Measurements from ENCODE around the gene SERPINB8.
"Not testable (repeated sequence)": the region's sequence is repeated elsewhere in the genome, so short reads cannot be mapped to it uniquely, and the experiment has no call there.

Gene SERPINB8, protein sequence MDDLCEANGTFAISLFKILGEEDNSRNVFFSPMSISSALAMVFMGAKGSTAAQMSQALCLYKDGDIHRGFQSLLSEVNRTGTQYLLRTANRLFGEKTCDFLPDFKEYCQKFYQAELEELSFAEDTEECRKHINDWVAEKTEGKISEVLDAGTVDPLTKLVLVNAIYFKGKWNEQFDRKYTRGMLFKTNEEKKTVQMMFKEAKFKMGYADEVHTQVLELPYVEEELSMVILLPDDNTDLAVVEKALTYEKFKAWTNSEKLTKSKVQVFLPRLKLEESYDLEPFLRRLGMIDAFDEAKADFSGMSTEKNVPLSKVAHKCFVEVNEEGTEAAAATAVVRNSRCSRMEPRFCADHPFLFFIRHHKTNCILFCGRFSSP

DNA sequence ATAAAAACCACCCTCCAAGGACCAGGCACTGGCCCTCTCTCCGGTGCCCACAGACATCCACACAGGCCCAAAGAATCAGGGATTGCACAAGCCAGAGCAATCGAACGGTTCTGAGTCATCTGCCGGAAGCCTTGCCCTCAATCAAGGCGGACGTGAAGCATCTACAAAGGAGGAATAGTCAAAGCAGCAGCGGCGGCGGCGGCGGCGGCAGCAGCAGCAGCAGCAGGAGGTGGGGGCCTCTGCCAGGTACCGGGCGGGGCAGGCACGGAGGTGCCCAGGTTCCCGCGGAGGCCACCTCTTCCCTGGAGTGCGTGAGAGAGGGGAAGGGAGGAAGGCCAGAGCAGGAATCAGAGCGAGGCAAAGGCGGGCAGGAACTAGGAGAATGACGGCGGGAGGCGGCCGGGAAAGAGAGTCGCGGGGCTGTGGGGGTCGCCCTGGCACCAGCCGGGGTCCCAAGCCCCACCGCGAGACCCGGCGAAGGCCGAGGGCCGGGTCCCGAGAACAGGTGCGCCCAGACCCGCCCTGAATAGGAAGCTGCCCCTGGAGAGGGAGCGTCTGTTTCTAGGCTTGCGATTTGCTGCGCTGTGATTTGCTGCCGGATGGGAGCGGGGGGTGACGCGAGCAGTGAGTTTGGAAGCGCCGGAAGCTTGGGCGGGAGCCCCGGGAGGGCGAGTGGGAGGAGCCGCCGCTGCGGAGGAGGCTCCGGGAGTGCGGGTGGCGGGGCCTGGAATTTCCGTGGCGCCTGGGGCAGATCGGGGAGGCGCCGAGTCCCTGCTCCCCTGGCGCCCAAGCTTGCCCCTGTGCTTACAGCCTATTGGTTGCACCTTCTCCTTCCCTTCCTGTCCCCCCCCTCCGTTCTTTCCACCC is at the start of gene SERPINB8:
Gene SERPINB8 (plus strand): TSS at position 140 of the 867 bp plus-strand sequence. CDS start 8,228 bp downstream, outside the sequence.
- peak; percentile 92 for DNase-seq (ENCODE audit: low spot score)

DNA sequence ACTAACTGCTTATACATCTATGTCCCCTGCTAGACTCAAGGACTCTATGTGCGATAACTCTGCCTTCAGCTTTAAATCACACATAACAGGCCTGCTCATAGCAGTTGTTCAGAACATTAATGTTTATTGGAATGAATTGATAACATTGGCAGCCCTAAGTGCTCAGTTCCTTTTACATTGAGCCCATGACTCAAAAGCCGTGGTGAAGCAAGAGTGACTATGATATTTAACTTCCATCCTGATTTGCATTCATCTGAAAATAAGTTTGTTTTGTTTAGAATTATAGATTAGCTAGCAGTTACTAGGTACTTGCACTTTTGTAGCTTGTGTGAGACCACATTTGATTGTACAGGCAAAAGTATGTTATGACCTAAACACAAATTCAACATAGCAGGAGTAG is 47.8 kb upstream of the SERPINB8 start:
- DNase-seq (ENCODE audit: low spot score): no peak

DNA sequence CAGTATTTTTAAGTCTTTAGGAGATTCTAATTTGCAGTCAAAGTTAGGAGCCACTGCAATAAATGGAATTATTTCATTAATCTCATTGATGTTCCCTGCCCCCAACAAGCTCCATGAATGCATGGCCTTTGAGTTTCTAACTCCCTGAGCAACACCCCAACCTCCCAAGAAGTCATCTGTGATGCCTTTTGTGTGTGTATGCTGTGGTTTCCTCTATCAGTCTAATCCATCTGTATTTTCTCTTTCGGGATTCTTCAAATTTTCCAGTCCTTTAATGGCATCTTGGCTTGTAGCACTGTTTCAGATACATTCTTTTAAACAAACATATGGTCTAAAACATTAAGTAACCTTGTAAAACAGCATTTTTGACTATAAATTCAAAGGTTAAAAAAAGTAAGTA is 45.3 kb upstream of the SERPINB8 start:
- DNase-seq (ENCODE audit: low spot score): no peak

DNA sequence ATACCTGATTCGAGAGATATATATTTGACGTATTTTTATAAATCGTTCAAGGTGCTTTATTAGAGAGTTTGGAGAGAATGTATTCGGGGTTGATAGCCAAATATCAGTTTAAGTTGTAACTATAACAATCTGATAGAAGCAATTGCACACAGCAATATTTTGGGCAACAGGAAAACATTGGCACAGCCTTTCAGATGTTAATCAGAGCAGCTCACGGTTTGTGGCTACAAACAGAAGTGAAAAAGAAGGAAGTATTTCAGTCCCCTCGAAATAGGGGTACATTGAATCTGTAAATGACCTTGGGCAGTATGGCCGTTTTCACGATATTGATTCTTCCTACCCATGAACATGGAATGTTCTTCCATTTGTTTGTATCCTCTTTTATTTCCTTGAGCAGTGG is 41.5 kb upstream of the SERPINB8 start:
- DNase-seq (ENCODE audit: low spot score): no peak

DNA sequence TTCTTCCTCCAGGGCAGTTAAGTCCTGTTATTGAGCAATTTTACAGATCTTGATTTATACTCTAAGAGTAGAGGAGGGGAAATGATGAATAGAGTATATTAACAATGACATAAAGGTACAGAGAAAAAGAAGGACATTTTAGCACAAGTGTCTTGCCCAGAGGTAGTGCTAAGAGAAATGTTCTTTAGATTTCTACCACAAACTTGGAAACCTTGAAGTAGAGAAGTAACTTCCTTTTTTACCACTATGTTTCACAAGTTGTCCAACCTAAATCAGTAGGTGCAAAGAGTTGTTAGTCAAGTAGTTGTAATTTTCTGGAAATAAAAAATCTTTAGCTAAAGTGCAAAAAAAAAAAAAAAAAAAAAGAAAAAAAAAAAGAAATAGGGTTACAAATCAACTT is 40.5 kb upstream of the SERPINB8 start:
- not testable (repeated sequence) for DNase-seq (ENCODE audit: low spot score)

DNA sequence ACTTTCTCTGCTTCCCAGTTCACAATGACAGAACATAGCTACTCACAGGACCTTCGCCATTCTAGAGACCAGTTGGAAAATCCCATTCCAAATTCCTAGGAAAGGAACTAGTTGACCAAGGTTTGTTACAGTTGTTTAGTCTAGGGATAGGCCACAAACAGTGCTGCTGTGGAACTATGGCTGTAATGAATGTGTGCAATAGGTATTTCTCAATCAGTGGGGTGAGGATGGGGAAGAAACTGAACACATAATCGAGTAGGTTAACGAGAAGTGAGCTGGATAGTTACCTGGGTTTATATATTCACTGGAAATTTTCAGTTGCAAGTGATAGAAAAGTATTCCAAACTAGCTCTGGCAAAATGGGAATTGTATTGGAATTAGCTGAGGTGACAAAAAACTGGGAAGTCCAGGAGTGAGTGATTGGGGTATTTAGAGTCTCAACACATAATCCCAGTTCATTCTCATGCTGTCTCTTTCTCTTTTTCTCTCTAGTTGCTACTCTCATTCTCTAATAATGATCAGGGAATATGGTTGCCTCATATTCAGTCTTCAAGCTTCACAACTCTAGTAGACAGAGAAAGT is 39.0 kb upstream of the SERPINB8 start:
- DNase-seq (ENCODE audit: low spot score): no peak

DNA sequence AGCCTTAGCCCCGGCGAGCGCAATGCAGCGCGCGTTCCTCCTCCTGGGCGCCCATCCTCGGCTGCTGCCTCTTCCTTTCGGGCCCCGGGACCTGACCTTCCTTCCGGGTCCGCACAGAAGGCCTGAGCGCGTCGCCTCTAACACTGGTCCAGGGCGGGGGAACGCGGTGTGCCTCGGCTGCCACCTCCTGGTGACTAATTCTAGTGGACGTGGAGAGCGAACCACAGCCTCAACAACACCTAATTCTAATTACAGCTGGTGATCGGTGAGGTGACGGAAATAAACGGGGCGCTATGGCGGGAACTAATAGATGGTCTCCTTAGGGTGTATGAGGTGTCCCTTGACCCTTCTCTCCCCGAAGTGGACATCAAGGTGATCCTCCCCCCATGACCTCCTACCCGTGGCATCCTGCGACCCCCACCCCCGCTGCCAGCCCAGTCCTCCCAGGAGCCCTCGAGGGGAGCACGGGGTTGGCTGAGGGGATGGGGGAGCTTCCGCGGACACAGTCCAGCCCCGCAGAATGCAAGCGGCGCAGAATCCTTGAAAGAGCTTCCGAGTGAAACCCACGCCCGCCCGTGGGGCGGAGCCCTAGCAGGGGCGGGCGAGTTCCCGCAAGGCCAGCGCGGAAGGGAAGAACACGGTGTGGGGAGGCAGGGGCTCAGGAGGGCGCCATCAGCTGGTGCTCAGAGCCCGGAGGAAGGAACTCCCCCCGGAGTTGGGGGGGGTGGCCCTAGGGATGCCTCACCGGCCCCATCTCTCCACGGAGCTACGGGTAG is 33.5 kb upstream of the SERPINB8 start:
- peak; percentile 74 for DNase-seq (ENCODE audit: low spot score)

DNA sequence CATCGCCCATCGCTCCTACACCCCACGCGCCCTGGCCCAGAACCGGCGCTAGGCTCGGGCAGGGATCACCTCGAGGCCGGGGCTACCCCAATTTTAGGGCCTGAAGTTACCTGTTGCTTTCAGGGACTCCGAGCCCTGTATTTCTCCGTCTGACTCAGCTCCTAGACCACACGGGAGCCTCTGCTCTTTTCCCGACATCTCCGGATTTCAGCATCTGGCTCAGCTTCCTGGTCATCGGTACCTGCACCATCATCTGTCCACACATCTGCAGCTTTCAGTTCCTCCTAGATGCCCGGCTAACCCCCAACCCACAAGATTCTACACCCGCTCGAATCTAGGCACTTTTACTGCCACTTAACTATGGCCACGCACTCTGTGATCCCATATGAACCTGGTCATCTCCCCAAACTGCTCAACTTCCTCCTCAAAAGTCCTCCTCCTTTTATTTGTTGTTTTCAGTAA is 32.9 kb upstream of the SERPINB8 start:
- no peak for DNase-seq (ENCODE audit: low spot score)

DNA sequence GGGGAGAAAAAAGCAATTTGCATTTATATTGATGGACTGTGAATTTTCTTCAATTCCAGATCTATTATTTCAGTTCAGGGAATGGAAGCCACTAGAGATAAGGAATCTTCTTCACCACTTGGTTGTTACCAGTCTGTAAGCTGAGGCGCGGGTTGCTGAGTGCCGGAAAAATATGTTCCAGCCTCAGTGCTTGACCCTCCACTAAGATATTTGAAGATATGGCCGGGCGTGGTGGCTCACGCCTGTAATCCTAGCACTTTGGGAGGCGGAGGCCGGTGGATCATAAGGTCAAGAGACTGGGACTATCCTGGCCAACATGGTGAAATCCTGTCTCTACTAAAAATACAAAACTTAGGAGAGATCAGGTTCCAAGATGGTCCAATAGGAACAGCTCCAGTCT is 29.9 kb upstream of the SERPINB8 start:
- DNase-seq (ENCODE audit: low spot score): no peak

DNA sequence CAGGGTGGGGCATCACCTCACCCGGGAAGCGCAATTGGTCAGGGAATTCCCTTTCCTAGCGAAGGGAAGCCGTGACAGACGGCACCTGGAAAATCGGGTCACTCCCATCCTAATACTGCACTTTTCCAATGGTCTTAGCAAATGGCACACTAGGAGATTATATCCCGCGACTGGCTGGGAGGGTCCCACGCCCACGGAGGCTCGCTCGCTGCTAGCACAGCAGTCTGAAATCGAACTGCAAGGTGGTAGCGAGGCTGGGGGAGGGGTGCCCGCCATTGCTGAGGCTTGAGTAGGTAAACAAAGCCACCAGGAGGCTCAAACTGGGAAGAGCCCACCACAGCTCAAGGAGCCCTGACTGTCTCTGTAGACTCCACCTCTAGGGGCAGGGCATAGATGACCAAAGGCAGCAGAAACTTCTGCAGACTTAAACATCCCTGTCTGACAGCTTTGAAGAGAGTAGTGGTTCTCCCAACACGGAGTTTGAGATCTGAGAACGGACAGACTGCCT is 29.3 kb upstream of the SERPINB8 start:
- not testable (repeated sequence) for DNase-seq (ENCODE audit: low spot score)

DNA sequence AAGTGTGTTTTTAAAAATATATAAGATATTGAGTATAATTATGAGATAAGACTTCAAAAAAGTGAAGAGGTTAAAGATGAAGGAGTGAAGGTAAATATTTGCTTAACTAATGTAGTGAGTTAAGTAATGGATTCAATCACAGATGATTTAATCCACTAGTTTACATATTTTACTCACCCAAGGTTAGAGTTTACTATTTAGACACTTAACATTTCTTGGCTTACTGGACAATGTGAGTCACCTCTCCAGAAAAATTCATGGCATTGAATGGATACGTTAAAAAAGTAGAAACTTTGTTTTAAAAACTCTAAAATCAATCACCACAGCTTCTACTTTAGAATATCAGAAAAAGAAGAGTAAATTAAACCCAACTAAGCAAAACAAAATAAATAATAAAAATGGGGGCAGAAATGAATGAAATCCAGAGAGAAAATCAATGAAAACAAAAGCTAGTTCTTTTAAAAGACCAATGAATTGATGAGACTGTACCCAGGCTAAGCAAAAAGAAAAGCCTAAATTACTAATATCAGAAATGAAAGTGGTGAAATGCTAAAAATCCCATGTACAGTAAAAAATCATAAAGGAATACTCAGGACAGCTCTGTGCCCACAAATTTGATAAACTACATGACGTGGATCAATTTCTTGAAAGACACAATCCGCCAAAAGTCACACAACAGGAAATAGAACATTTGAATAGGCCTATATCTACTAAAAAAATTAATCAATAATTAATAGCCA is 22.7 kb upstream of the SERPINB8 start:
- no peak for DNase-seq (ENCODE audit: low spot score)

DNA sequence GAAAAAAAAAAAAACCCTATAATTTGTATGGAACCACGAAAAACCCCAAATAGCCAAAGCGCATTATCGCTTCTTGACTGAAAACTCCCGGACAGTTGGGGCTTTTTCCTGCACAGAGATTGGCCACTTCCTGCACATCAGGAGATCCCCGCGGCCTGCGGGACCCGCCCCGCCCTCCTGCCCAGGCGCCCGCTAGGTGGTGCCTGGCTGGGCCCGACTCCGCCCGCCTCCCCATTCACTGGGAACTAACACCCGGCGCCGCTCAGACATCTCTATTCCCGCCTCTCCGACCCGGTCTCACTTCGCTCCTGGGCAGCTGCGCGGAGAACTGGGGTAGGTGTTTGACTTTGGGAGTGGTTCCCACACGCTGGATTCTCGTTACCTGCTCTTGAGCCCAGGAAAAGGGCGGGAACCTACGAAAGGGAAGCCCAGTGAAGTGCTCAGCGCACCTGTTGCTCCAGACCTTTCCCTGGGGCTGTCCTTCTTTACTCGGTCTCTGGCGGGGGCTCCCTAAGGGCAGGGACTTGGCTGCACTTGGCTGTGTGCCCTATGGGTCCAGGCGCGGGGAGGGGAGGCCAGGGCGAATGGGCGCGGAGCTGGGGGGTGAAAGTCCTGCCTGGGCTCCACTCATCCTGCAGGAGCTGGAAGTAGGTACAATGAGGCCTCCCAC is 20.7 kb upstream of the SERPINB8 start, which contains the start of gene HMSD:
Gene HMSD (plus strand): TSS at position 234 of the 670 bp plus-strand sequence. CDS start 4,155 bp downstream, outside the sequence.
- peak; percentile 38 for DNase-seq (ENCODE audit: low spot score)

DNA sequence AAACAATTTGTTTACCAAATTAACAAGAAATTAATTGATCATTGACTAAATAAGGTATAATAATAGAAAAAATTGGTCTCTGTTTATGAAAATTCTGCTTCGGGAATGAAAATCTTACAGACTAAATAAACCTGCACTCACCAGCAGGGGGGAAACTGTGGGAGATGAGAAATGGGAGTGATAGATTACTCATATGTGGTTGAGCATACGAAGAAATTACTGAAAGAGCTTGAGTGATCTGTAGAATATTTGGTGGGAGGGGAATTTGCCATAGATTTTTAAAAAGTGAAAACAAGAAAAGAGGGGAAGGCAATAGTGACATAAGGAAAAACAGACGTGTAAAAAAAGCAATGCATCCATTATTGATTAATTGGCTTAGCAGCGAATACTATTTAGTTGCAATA is 18.6 kb upstream of the SERPINB8 start:
- peak; percentile 33 for DNase-seq (ENCODE audit: low spot score)

DNA sequence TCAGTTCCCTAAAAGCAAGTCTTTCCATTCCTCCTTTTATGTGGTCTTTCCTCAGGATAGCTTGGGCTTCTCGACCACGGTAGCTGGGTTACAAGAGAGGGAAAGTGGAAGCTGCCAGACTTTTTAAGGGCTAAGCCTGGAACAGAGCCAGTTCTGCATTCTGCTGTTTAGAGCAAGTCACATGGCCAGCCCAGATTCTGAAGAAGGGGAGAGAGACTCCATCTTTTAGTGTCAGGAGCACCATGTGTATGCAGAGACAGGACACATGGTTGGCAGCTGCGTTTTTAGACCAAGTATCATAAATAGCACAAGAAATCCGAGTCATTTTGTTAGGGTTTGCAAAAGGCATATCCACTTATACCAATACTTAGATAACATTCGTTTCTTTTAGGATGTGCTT is 16.1 kb upstream of the SERPINB8 start:
- DNase-seq (ENCODE audit: low spot score): no peak

DNA sequence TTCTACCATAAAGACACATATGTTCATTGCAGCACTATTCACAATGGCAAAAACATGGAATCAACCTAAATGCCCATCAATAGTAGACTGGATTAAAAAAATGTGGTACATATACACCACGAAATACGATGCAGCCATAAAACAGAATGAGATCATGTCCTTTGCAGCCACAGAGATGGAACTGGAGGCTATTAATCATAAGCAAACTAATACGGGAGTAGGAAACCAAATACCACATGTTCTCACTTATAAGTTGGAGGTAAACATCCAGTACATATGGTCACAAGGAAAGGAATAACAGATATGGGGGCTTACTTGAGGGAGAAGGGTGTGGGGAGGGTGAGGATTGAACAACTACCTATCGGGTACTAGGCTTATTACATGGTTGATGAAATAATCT is 13.1 kb upstream of the SERPINB8 start:
- DNase-seq (ENCODE audit: low spot score): no peak

DNA sequence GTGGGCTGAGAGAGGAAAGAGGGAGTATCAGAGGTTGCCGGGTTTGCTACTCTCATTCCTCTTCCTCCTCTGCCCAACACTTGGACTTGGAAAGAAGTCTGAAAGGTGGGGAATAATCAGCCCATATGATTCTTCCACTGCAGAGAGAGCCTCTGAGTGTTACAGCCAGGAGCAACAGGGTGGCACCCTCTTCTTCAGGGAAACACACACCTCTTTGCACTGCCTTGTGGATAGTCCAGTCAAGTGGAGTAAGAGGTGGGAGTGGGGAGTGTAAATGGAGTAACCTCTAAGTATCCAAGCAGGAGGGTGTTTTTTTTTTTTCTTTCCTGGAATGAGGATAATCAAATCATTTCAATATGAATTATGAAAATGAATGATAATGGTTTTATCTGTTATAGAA is 9.0 kb upstream of the SERPINB8 start:
- DNase-seq (ENCODE audit: low spot score): no peak

DNA sequence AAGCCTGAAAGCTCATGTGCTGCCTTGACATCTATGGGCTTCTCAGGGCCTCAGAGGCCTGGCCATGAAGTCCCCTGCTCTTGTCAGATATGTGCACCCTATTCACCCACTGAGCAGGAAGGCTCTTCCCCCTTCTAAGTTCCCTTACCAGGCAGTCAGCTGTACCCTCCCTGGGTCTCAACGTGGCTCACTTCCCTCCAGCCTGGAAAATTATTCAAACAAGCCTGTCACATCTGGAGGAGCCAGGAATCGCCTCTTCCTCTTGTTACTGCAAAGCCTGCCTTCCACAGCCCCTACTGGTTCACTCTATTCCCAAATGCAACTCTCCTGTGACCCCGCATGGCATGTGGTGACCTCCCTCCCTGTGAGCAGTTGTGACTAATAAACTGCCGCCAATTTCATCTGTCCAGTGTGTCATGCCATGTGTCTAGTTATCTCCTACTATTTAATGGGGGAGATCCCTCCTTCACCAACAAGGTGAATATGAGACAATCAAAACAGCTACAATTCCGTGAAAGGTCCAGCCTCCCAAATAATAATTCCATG is 8.4 kb upstream of the SERPINB8 start:
- no peak for DNase-seq (ENCODE audit: low spot score)

DNA sequence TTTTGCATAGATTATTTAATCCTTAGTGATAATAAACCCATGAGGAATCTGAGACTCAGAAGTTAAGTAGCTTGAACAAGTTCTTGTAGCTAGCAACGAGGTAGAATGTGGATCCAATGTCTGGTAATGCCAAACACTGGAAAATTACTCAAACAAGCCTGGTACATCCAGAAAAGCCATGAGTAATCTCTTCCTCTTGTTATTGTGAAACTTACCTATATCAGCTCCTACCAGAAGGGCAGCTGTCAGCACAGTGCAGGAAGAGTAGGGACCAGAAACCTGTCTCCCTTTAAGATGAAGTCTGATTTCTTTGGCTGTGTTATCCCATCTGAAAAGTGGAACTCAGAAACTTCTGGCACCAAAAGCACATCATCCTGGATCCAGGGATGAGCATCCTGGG is 7.7 kb upstream of the SERPINB8 start:
- no peak for DNase-seq (ENCODE audit: low spot score)

DNA sequence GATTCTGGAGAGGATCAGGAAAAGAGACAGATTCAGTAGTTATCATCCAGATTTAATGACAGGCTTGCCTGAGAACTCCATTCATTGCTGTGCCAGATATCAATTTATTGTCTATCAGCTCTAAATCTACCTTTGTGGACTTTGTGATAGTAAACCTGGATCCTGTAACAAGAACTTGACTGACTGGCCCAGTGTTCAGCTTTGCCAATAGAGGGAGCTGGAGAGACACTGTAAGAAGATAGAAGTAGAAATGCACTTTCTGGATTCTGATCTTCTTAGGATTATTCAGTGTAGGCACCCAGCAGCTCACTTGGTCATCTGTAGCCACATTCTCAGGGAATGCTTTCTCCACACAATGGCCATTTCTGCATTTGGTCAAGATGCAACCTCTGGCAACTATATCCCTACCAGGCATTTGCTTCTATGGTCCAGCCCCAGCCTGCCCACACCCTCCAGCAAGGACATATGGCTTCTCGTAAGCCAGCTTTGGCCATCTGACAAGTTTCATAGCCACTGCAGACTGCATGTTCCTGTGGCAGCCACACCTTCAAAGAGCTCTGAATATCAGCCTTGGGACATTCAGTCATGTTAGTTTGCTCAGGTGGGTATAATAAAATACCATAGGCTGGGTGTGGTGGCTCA is 6.1 kb upstream of the SERPINB8 start:
- peak; percentile 41 for DNase-seq (ENCODE audit: low spot score)

Data from AG08396 (cell line).